Measurements from ENCODE around the gene TRAF3.

DNA sequence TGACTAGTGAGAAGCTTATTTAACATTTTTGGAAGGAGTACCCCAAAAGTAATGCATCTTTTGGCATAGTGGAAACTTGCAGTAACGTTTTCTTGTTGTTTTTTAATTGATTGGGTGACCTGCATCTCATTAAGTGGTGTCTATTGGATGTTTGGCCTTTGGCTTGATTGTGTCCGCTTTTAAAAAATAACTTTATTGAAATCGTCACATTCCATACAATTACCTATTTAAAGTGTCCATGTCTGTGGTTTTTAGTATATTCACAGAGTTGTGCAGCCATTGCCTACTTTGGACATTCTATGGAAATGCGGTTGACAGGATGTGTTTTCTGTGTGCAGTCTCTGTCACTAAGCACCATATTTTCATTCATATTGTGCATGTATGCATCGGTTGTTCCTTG lies 46.3 kb downstream of the TRAF3 start:
- no peak for TF ChIP-seq POLR2A (IDR thresholded peaks at IDR 0.05)
- TF ChIP-seq, protein P1, sequence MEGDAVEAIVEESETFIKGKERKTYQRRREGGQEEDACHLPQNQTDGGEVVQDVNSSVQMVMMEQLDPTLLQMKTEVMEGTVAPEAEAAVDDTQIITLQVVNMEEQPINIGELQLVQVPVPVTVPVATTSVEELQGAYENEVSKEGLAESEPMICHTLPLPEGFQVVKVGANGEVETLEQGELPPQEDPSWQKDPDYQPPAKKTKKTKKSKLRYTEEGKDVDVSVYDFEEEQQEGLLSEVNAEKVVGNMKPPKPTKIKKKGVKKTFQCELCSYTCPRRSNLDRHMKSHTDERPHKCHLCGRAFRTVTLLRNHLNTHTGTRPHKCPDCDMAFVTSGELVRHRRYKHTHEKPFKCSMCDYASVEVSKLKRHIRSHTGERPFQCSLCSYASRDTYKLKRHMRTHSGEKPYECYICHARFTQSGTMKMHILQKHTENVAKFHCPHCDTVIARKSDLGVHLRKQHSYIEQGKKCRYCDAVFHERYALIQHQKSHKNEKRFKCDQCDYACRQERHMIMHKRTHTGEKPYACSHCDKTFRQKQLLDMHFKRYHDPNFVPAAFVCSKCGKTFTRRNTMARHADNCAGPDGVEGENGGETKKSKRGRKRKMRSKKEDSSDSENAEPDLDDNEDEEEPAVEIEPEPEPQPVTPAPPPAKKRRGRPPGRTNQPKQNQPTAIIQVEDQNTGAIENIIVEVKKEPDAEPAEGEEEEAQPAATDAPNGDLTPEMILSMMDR (IDR thresholded peaks at IDR 0.05 in 4 of 5, conservative IDR thresholded peaks at IDR 0.05 in 1 of 5): no peak
